ENCODE results near the gene WDR3.

Gene WDR3

GRCh38 chr1:117959364-117959763 lies 29.8 kb downstream of the WDR3 start:
- no peak for DNase-seq

- no peak for DNase-seq
These were observed 34.9 kb downstream of the WDR3 start for GRCh38 chr1:117964290-117965038.

- DNase-seq: no peak
These were observed 37.9 kb downstream of the WDR3 start for GRCh38 chr1:117967477-117967876.

- no peak for DNase-seq
These were observed 38.3 kb downstream of the WDR3 start for GRCh38 chr1:117967881-117968280.

GRCh38 chr1:117970252-117970651 lies 40.7 kb downstream of the WDR3 start:
- no peak for DNase-seq

- no peak for DNase-seq
These were observed 42.2 kb downstream of the WDR3 start for GRCh38 chr1:117971777-117972176.

- DNase-seq: no peak
These were observed 46.8 kb downstream of the WDR3 start for GRCh38 chr1:117976381-117976780.

GRCh38 chr1:117981455-117982192 lies 52.1 kb downstream of the WDR3 start:
- no peak for DNase-seq

GRCh38 chr1:117985239-117985638 lies 55.7 kb downstream of the WDR3 start:
- no peak for DNase-seq

- DNase-seq: no peak
These were observed 56.4 kb downstream of the WDR3 start for GRCh38 chr1:117985973-117986372.

GRCh38 chr1:118004312-118004711 lies 74.8 kb downstream of the WDR3 start:
- no peak for DNase-seq

- no peak for DNase-seq
These were observed 77.9 kb downstream of the WDR3 start for GRCh38 chr1:118007391-118007790.

GRCh38 chr1:118008011-118008410 lies 78.5 kb downstream of the WDR3 start:
- no peak for DNase-seq

GRCh38 chr1:118012515-118013124 lies 83.1 kb downstream of the WDR3 start:
- DNase-seq: no peak

- DNase-seq: no peak
These were observed 83.8 kb downstream of the WDR3 start for GRCh38 chr1:118013336-118013735.

- no peak for DNase-seq
These were observed 84.4 kb downstream of the WDR3 start for GRCh38 chr1:118013938-118014337.
